Adrenal gland (tissue), 12 donors: ENCODE results near the gene ST6GALNAC3. TPM values are rescaled to one million over a fixed set of nuclear protein-coding genes. Genes with fewer than 3 reads are reported as not detected.
A peak's percentile ranks its signal among the peaks of the same experiment; 100 is the strongest.
"Not testable (repeated sequence)": the region's sequence is repeated elsewhere in the genome, so short reads cannot be mapped to it uniquely, and the experiment has no call there.

ENCODE experiments used
- DNase-seq, 7 donors: peaks; one replicate each; pipeline ENCODE4 v3.0.0-alpha.2; 2019 to 2020
- H3K27ac ChIP-seq, 5 donors: fragments of 200-600 bp; sonication (generic) in 4 of 5; 1 replicate in 3 of 5; 2 replicates in 2 of 5; pipeline versions ENCODE4 v1.5.1 to v1.8.0; 2016 to 2020; ENCODE audit warnings: mild to moderate bottlenecking in 1 of 5
- H3K27me3 ChIP-seq: fragments of 200-600 bp; 2 replicates; pipeline ENCODE4 v1.8.0; 2021
- H3K36me3 ChIP-seq, 2 donors: fragments of 200-600 bp; replicated peaks in 1 of 2; 1 replicate in 1 of 2; 2 replicates in 1 of 2; pipeline versions ENCODE4 v1.5.1 to v1.8.0; 2018 to 2022
- H3K4me1 ChIP-seq, 2 donors: fragments of 200-600 bp; replicated peaks in 1 of 2; 1 replicate in 1 of 2; 2 replicates in 1 of 2; pipeline versions ENCODE4 v1.5.1 to v1.8.0; 2018 to 2021
- H3K4me3 ChIP-seq, 4 donors: fragments of 200-600 bp; sonication (generic) in 3 of 4; one replicate each; pipeline ENCODE4 v1.5.1; 2016 to 2018
- H3K9me3 ChIP-seq, 3 donors: fragments of 200-600 bp; sonication (generic) in 1 of 3; replicated peaks in 1 of 3; 1 replicate in 2 of 3; 2 replicates in 1 of 3; pipeline versions ENCODE4 v1.5.1 to v1.8.0; 2016 to 2021
- CTCF ChIP-seq, 6 experiments: fragments of 450-650 bp in 4 of 6; fragments of 200-600 bp in 2 of 6; sonication (generic) in 1 of 6; IDR thresholded peaks; 1 replicate in 5 of 6; 2 replicates in 1 of 6; pipeline versions ENCODE4 v1.5.1 to v1.8.0; 2016 to 2021; ENCODE audit warnings: antibody characterized with exemption in 6 of 6, mild to moderate bottlenecking in 2 of 6, moderate library complexity in 1 of 6
- POLR2A ChIP-seq, 2 donors: fragments of 450-650 bp; IDR thresholded peaks; one replicate each; pipeline ENCODE4 v1.6.1; 2017; ENCODE audit warnings: antibody characterized with exemption in 2 of 2, mild to moderate bottlenecking in 2 of 2, moderate library complexity in 1 of 2
- WGBS, 4 donors: extraction: QIAGEN DNeasy Blood & Tissue Kit in 2 of 4; methylation state at CpG; one replicate each; pipeline versions ENCODE4 v1.1.5 to v1.1.7; 2013 to 2017; 5-methylcytosine and 5-hydroxymethylcytosine counted together
- intact Hi-C, 2 donors: fragments of 100-400 bp; cut with DNase I; formaldehyde crosslinking; loops; one replicate each; pipeline versions ENCODE4 v1.14.1 to v1.15.0; 2022 to 2023
- polyA plus RNA-seq, 3 donors: library from polyadenylated mRNA; stranded (reverse); fragments of 200-250 nt in 2 of 3; fragments of 350-450 nt in 1 of 3; fragmentation: Illumina TruSeq in 1 of 3; extraction: RNeasy Lipid Tissue Mini Kit (QIAGEN cat#74804) in 1 of 3; gene quantifications; one replicate each; pipeline ENCODE4 v1.2.3, GENCODE V29; 2013 to 2014
- total RNA-seq, 9 donors: library from RNA; depleted of rRNA in 4 of 9; stranded (reverse); fragments of >200 nt in 4 of 9; fragments of 120-200 nt in 1 of 9; fragmentation: NEBNext Ultra II Directional in 1 of 9; extraction: Animal tissue kit (Norgen Biotek cat#: 25700) in 1 of 9; gene quantifications; one replicate each; pipeline versions ENCODE4 v1.1.0 to v1.2.4, GENCODE V29; 2013 to 2023
- donor health status: healthy with polysubstance abuse.
- donor health status: Bipolar disorder and iron deficiency.
- donor health status: DM: yes; HTN: yes; CAD: no.
- donor health status: DM: no; HTN: no; CAD: no.
- donor health status: DM: no; HTN: no; CAD: no.
- donor health status: DM: yes; HTN: yes; CAD: no.

Gene ST6GALNAC3
- total and polyA plus RNA-seq, 12 donors = 1.4 to 11.5 (median 5.9) TPM

- H3K27ac ChIP-seq = no peak overlapping the region
- H3K36me3 ChIP-seq = no peaks in the 10 kb centered on the region
- H3K27me3 ChIP-seq = no peaks in the 10 kb centered on the region
- no peaks in the 10 kb centered on the region for H3K4me1 ChIP-seq
- intact Hi-C loops = no loop called here
- no peak for DNase-seq
- no peak for TF ChIP-seq CTCF (IDR thresholded peaks at IDR 0.05)
- TF ChIP-seq POLR2A (IDR thresholded peaks at IDR 0.05) = no peak
- no peak overlapping the region for H3K4me3 ChIP-seq
- H3K9me3 ChIP-seq = no peaks in the 10 kb centered on the region
Measured at GRCh38 chr1:76335882-76336281, 261.3 kb downstream of the ST6GALNAC3 start.

- no peak overlapping the region for H3K4me3 ChIP-seq
- no peak for TF ChIP-seq CTCF (IDR thresholded peaks at IDR 0.05)
- no peak for TF ChIP-seq POLR2A (IDR thresholded peaks at IDR 0.05)
- H3K27ac ChIP-seq = no peak overlapping the region
- no peaks in the 10 kb centered on the region for H3K4me1 ChIP-seq
- WGBS, 4 donors = 55 to 69% (median 64%) methylated on average over 6 to 8 of the region's 8 CpGs
- H3K36me3 ChIP-seq = no peaks in the 10 kb centered on the region
- no peaks in the 10 kb centered on the region for H3K27me3 ChIP-seq
- DNase-seq = peak in 6 of 7 donors; percentile 24 to 76 (median 48)
- no peaks in the 10 kb centered on the region for H3K9me3 ChIP-seq
- intact Hi-C loops = no loop called here
Measured at GRCh38 chr1:76336931-76337371, 262.4 kb downstream of the ST6GALNAC3 start.

GRCh38 chr1:76337542-76338219 lies 263.1 kb downstream of the ST6GALNAC3 start:
- Histone ChIP-seq H3K36me3 (no peaks in the 10 kb centered on the region), H3K27me3 (no peaks in the 10 kb centered on the region), H3K4me1 (no peaks in the 10 kb centered on the region), H3K9me3 (no peaks in the 10 kb centered on the region), H3K27ac (no peak overlapping the region), H3K4me3 (no peak overlapping the region)
- TF ChIP-seq POLR2A (IDR thresholded peaks at IDR 0.05) = no peak
- no peak for TF ChIP-seq CTCF (IDR thresholded peaks at IDR 0.05)
- intact Hi-C loops = no loop called here
- WGBS, 4 donors = 64 to 84% (median 78%) methylated on average over 7 of the region's 7 CpGs
- no peak for DNase-seq

- Histone ChIP-seq H3K27ac (no peak overlapping the region), H3K27me3 (no peaks in the 10 kb centered on the region), H3K4me3 (no peak overlapping the region), H3K36me3 (no peaks in the 10 kb centered on the region), H3K9me3 (no peaks in the 10 kb centered on the region), H3K4me1 (no peaks in the 10 kb centered on the region)
- intact Hi-C loops = no loop called here
- no peak for DNase-seq
- 78 to 80% (median 79%) methylated on average over 2 of the region's 2 CpGs for WGBS, 4 donors
- TF ChIP-seq POLR2A (IDR thresholded peaks at IDR 0.05) = no peak
- no peak for TF ChIP-seq CTCF (IDR thresholded peaks at IDR 0.05)
Measured at GRCh38 chr1:76340056-76340455, 265.5 kb downstream of the ST6GALNAC3 start.

GRCh38 chr1:76341816-76342215 lies 267.3 kb downstream of the ST6GALNAC3 start:
- H3K36me3 ChIP-seq, H3K27ac ChIP-seq, H3K4me1 ChIP-seq, H3K9me3 ChIP-seq, H3K27me3 ChIP-seq, DNase-seq, H3K4me3 ChIP-seq, intact Hi-C loops: not testable (repeated sequence)
- WGBS, 4 donors = 80 to 91% (median 85%) methylated on average over 3 of the region's 3 CpGs
